Activated CD4-positive, CD25-positive, alpha-beta regulatory T cell treated with anti-CD3 and anti-CD28 coated beads, Interleukin-2, amount 50 U/mL, for 72 hours (primary cell): Measurements from ENCODE around the gene OTOF.

Source experiments
- DNase-seq: peaks from one replicate; pipeline ENCODE4 v3.0.0; 2021

Gene OTOF

GRCh38 chr2:26463244-26464192, 14.4 kb downstream of the OTOF start:
- DNase-seq, result no peak

- no peak for DNase-seq
Measured at GRCh38 chr2:26462511-26463243, 15.2 kb downstream of the OTOF start.

GRCh38 chr2:26462100-26462499, 15.8 kb downstream of the OTOF start:
- peak; percentile 16 for DNase-seq

- peak; percentile 19 for DNase-seq
Measured at GRCh38 chr2:26461601-26462023, 16.3 kb downstream of the OTOF start.

GRCh38 chr2:26460613-26461031, 17.3 kb downstream of the OTOF start:
- DNase-seq, result peak; percentile 23

GRCh38 chr2:26459991-26460612, 17.8 kb downstream of the OTOF start:
- peak; percentile 8 for DNase-seq

- DNase-seq, result peak; percentile 19
Measured at GRCh38 chr2:26458365-26459042, 19.4 kb downstream of the OTOF start.

- DNase-seq, result peak; percentile 14
Measured at GRCh38 chr2:26457695-26458364, 20.1 kb downstream of the OTOF start.

GRCh38 chr2:26457251-26457666, 20.7 kb downstream of the OTOF start:
- peak; percentile 17 for DNase-seq

- DNase-seq, result peak; percentile 22
Measured at GRCh38 chr2:26456440-26457250, 21.3 kb downstream of the OTOF start.

- DNase-seq, result peak; percentile 16
Measured at GRCh38 chr2:26455670-26456439, 22.1 kb downstream of the OTOF start.

GRCh38 chr2:26455037-26455669, 22.8 kb downstream of the OTOF start:
- DNase-seq, result peak; percentile 16

- DNase-seq, result peak; percentile 17
Measured at GRCh38 chr2:26454561-26455001, 23.3 kb downstream of the OTOF start.

- peak; percentile 23 for DNase-seq
Measured at GRCh38 chr2:26453421-26454329, 24.2 kb downstream of the OTOF start.

GRCh38 chr2:26451700-26452099, 26.2 kb downstream of the OTOF start:
- no peak for DNase-seq

GRCh38 chr2:26450031-26450635, 27.8 kb downstream of the OTOF start:
- no peak for DNase-seq

GRCh38 chr2:26449278-26450030, 28.5 kb downstream of the OTOF start:
- no peak for DNase-seq
